HG03520 (cell line): ENCODE data around the gene FAM200C.
A peak's percentile ranks its signal among the peaks of the same experiment; 100 is the strongest.
"Not testable (repeated sequence)": the region's sequence is repeated elsewhere in the genome, so short reads cannot be mapped to it uniquely, and the experiment has no call there.

ENCODE experiments used
- ATAC-seq: cut with Tn5 transposase; IDR thresholded peaks from one replicate; pipeline ENCODE4 v1.9.1; 2021; ENCODE audit warnings: mild to moderate bottlenecking, moderate library complexity; ENCODE audit not compliant: unreplicated experiment

FAM200C gene

GRCh38 chr5:160399402-160400353, at the start of gene FAM200C:
FAM200C (minus strand) TSS chr5:160400054; CDS start chr5:160395490, 4,564 bp downstream.
- peak; percentile 71 for ATAC-seq

- no peak for ATAC-seq
Observed at GRCh38 chr5:160449458-160449857, 49.6 kb upstream of the FAM200C start.

- ATAC-seq: no peak
Observed at GRCh38 chr5:160448886-160449285, 49.0 kb upstream of the FAM200C start.

- no peak for ATAC-seq
Observed at GRCh38 chr5:160445751-160446150, 45.9 kb upstream of the FAM200C start.

- peak; percentile 41 for ATAC-seq
Observed at GRCh38 chr5:160445132-160445531, 45.3 kb upstream of the FAM200C start.

GRCh38 chr5:160444407-160444806, 44.6 kb upstream of the FAM200C start:
- ATAC-seq: no peak

- ATAC-seq: no peak
Observed at GRCh38 chr5:160442824-160443431, 43.1 kb upstream of the FAM200C start.

GRCh38 chr5:160441311-160441781, 41.5 kb upstream of the FAM200C start:
- no peak for ATAC-seq

- ATAC-seq: peak; percentile 59
Observed at GRCh38 chr5:160439205-160439600, 39.3 kb upstream of the FAM200C start.

- ATAC-seq: peak; percentile 27
Observed at GRCh38 chr5:160438316-160439204, 38.7 kb upstream of the FAM200C start.

- ATAC-seq: no peak
Observed at GRCh38 chr5:160437271-160437670, 37.4 kb upstream of the FAM200C start.

GRCh38 chr5:160436661-160437060, 36.8 kb upstream of the FAM200C start:
- not testable (repeated sequence) for ATAC-seq

- no peak for ATAC-seq
Observed at GRCh38 chr5:160436017-160436416, 36.2 kb upstream of the FAM200C start.

- no peak for ATAC-seq
Observed at GRCh38 chr5:160435532-160435931, 35.7 kb upstream of the FAM200C start.

GRCh38 chr5:160434022-160434531, 34.2 kb upstream of the FAM200C start:
- ATAC-seq: peak; percentile 68

GRCh38 chr5:160432787-160433186, 32.9 kb upstream of the FAM200C start:
- no peak for ATAC-seq

GRCh38 chr5:160432196-160432595, 32.3 kb upstream of the FAM200C start:
- ATAC-seq: no peak

- ATAC-seq: no peak
Observed at GRCh38 chr5:160427607-160428006, 27.8 kb upstream of the FAM200C start.

- no peak for ATAC-seq
Observed at GRCh38 chr5:160423099-160423498, 23.2 kb upstream of the FAM200C start.

GRCh38 chr5:160421625-160422258, 21.9 kb upstream of the FAM200C start, which contains the start of gene PTTG1:
PTTG1 (plus strand) TSS chr5:160421855; CDS start chr5:160422313, 458 bp downstream.
- peak; percentile 54 for ATAC-seq
